ENCODE measurements around the gene POLD1. TPM values are rescaled to one million over a fixed set of nuclear protein-coding genes. Genes with fewer than 3 reads are reported as not detected.

Gene POLD1
- total RNA-seq, 1 experiment from 2014 or later = 173 TPM

GRCh38 chr19:50417111-50418081 is 33.2 kb downstream of the POLD1 start:
- no peak for DNase-seq (ENCODE audit: low read depth)

GRCh38 chr19:50418176-50419021 is 34.3 kb downstream of the POLD1 start, which contains the start of gene SPIB:
Gene SPIB, plus strand, starts transcription at chr19:50418938. Its CDS starts 25 bp downstream, at chr19:50418963.
- DNase-seq (ENCODE audit: low read depth) = no peak

DNA sequence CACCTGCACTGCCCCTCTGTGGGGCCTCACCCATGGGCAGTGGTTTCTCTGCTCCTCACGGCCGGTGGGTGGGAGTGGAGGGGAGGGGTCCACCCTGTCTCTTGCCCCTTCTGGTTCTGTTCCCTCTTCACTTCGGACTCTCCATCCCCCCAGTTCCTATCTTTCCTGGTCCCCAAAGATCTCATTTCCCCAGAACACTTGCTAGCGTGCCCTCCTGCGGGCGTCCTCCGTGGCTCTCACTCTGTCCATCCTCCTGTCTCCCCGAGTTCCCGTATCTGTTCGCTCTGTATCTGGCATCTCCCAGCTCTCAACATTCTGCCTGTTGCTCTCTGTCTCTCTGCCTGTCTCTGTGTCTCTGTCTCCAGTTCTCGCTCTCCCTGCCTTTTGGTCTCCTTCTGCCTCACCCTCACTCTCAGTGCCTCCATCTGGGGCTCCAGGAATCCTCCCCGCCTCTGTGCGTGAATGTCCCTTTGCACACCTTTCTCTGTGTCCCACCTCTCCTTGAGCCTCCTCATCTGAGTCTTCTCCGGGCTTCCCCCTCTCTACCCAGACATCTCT is 35.0 kb downstream of the POLD1 start:
- DNase-seq (ENCODE audit: low read depth) = no peak

GRCh38 chr19:50419580-50420035 is 35.5 kb downstream of the POLD1 start:
- DNase-seq (ENCODE audit: low read depth) = no peak

GRCh38 chr19:50420127-50420526 is 36.0 kb downstream of the POLD1 start:
- DNase-seq (ENCODE audit: low read depth) = no peak

DNA sequence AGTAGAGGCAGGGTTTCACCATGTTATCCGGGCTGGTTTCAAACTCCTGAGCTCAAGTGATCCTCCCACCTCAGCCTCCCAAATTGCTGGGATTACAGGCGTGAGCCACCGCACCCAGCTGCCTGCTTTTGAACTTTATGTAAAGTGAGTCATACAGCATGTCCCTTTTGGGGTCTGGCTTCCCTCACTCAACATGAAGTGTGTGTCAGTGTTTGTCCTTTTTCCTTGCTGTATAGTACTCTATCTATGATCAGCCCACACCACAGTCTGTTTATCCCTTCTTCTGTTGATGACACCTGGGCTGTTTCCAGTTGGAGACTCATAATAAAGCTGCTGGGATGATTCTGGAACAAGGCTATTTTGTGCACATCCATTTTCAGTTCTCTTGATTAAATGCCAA is 36.7 kb downstream of the POLD1 start:
- DNase-seq (ENCODE audit: low read depth) = no peak

GRCh38 chr19:50422397-50423278 is 38.5 kb downstream of the POLD1 start:
- no peak for DNase-seq (ENCODE audit: low read depth)

- DNase-seq (ENCODE audit: low read depth) = no peak
Observed at GRCh38 chr19:50423279-50424113, 39.3 kb downstream of the POLD1 start.

DNA sequence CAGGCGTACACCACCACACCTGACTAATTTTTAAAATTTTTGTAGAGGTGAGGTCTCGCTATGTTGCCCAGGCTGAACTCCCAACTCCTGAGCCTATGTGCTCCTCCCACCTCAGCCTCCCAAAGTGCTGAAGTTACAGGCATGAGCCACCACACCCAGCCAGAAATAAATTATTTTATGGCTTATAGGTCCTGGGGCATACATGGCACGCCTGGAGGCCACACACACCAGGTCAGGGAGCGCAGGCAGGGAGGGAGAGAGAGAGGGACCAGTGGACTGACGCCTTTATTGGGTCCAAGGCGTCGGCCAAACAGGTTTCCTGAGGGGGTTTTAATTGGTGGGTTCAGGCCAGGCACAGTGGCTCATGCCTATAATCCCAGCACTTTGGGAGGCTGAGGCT is 41.4 kb downstream of the POLD1 start:
- no peak for DNase-seq (ENCODE audit: low read depth)

DNA sequence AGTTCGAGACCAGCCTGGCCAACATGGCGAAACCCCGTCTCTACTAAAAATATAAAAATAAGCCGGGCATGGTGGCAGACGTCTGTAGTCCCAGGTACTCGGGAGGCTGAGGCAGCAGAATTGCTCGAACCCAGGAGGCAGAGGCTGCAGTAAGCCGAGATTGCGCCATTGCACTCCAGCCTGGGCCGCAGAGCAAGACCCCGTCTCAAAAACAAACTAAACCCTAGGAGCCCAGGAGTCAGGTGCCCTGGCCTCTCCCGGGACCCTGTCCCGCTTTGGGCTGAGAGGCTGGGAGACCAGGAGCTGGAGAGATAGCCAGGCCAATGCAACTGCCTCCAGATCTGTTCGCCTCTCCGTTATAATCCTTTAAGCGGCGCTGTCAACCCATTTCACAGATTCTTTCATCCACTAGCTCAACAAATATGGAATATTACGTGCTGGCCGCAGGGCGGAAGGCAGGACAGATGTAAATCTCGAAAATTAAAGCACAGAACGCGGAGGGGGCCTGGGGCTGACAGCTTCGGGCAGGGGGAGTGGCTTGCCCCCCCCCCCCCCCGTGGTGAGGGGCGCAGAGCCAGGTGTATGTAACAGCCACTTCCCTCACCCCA is 43.3 kb downstream of the POLD1 start:
- DNase-seq (ENCODE audit: low read depth) = no peak

- DNase-seq (ENCODE audit: low read depth) = no peak
Observed at GRCh38 chr19:50427997-50428425, 43.9 kb downstream of the POLD1 start.

DNA sequence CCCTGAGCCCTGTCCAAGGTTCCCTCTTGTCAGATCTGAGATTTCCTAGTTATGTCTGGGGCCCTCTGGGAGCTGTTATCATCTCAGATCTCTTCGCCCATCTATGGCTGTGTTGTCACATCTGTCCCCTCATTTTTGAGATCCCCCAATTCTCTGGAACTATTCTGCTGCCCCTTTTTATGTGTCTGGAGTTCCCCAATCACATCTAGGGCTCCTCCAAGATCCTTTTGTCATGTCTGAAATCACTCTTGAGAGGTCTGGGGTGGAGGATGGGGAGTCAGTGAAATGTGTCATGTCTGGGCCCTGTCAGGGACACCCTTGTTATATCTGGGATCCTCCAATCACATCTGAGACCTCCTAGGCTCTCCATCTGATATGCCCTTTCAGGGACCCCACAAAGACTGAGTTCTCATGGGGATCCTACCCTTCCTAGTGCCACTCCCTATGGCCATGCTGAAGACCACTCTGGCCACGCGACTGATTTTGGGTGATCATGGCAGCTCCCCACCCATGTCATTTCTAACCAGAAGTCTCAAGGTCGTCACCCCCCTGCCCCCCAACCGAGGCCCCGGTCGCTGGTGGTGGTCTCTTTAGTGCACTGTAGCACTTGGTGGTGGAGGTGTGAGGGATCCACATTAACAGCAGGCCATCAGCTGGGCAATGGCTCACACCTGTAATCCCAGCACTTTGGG is 44.8 kb downstream of the POLD1 start:
- DNase-seq (ENCODE audit: low read depth) = no peak

- DNase-seq (ENCODE audit: low read depth) = no peak
Observed at GRCh38 chr19:50430888-50431342, 46.8 kb downstream of the POLD1 start.

DNA sequence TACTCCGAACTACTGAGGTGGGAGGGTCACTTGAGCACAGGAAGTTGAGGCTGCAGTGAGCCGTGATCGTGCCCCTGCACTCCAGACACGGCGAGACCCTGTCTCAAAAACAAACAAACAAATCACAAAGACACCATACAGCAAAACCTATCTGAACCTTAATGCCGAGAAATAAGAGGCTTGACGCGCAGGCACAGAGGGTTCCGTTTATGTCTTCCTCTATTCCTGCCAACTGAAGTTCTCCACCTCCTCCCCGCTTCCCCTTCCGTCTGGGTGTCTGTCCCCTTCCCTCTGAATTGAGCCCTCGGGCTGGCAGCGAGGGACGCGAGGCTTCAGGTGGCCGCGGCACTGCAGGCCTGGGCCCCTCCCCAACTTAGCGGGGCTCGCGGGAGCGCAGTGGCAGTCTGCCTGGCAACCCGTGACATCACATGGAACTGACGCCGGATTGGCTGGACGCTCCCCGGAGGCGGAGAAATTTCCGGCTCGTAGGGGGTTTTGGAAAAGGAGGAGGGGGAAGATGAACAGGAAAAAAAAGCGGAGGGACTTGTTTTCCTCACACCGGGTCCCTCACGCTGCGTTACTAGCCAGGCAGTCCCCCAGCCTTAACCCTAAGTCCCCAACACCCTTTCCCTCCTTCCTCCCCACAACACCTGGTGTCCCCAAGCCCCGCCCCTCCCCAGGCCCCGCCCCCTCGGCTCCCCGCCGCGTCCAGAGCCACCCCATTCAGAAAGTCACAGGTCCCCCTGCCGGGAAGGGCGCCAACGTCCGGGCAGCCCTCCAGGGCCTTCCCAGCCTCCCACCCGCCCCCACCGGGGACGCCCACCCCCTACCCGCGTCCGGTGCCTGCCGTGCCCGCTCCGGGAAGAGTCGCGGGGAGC is 47.4 kb downstream of the POLD1 start:
- DNase-seq (ENCODE audit: low read depth) = peak; percentile 53

- no peak for DNase-seq (ENCODE audit: low read depth)
Observed at GRCh38 chr19:50432221-50433028, 48.3 kb downstream of the POLD1 start, which contains the start of gene MYBPC2. Gene MYBPC2, plus strand, starts transcription at chr19:50432892. Its CDS starts 62 bp downstream, at chr19:50432954.

Measured in HT1080 (cell line).